Panc1 (cell line): Measurements from ENCODE around the gene DPEP1. TPM values are rescaled to one million over a fixed set of nuclear protein-coding genes. Genes with fewer than 3 reads are reported as not detected.

ENCODE experiments used
- ATAC-seq: fragments of 200-7000 bp; cut with Tn5 transposase; 2 replicates; pipeline ENCODE4 v1.9.1; 2020; ENCODE audit warnings: mild to moderate bottlenecking, moderate library complexity
- BruUV-seq: library from RNA; stranded (reverse); fragments of 400-500 nt; replicated peaks from 2 replicates; lab custom pipeline; 2021; lab: Mats Ljungman, UMichigan
- CTCF ChIA-PET: fragments of 300-600 bp; sonication (Branson Sonifier 250); formaldehyde crosslinking; loops from one replicate; lab custom pipeline; 2022; ENCODE audit warnings: antibody characterized with exemption; lab: Charles Lee
- POLR2A ChIA-PET: fragments of 300-600 bp; sonication (Branson Sonifier 250); formaldehyde crosslinking; loops from one replicate; lab custom pipeline; 2022; ENCODE audit warnings: antibody characterized with exemption; lab: Charles Lee
- DNase-seq: peaks from one replicate; pipeline ENCODE4 v3.0.0-alpha.2; 2010; ENCODE audit warnings: low read depth, low spot score
- H3K27ac ChIP-seq: 2 replicates; pipeline ENCODE4 v1.5.1; 2011; ENCODE audit warnings: mild to moderate bottlenecking, low read length, inconsistent platforms
- H3K27me3 ChIP-seq: fragments of 200-500 bp; sonication (Bioruptor generic); 2 replicates; pipeline ENCODE4 v1.6.0; 2014; ENCODE audit warnings: low read length, inconsistent platforms; ENCODE audit not compliant: control insufficient read depth, insufficient read depth
- H3K36me3 ChIP-seq: fragments of 200-500 bp; sonication (Bioruptor generic); 2 replicates; pipeline ENCODE4 v1.5.1; 2014; ENCODE audit warnings: inconsistent platforms, mild to moderate bottlenecking, low read length, moderate library complexity; ENCODE audit not compliant: control insufficient read depth, insufficient read depth
- H3K4me1 ChIP-seq: 2 replicates; pipeline ENCODE4 v1.5.1; 2011; ENCODE audit warnings: inconsistent platforms, mild to moderate bottlenecking, low read length, moderate library complexity; ENCODE audit not compliant: control insufficient read depth, insufficient read depth
- H3K4me3 ChIP-seq, 2 experiments: 2 replicates each; pipeline ENCODE4 v1.5.1; 2011 to 2012; ENCODE audit warnings: low read depth in 2 of 2, low read length in 2 of 2, mild to moderate bottlenecking in 2 of 2, inconsistent platforms in 1 of 2, moderate library complexity in 1 of 2
- H3K9me3 ChIP-seq: fragments of 200-500 bp; sonication (Bioruptor generic); 2 replicates; pipeline ENCODE4 v1.5.1; 2014; ENCODE audit warnings: low read depth, mild to moderate bottlenecking, inconsistent platforms, low read length, moderate library complexity; ENCODE audit not compliant: control insufficient read depth, insufficient read depth
- POLR2AphosphoS5 ChIP-seq: IDR thresholded peaks from 2 replicates; pipeline ENCODE4 v1.6.1; 2012; ENCODE audit warnings: mild to moderate bottlenecking, low read depth, low read length, moderate library complexity
- REST ChIP-seq, 2 experiments: IDR thresholded peaks; 2 replicates each; pipeline ENCODE4 v1.6.1; 2011 to 2012; ENCODE audit warnings: low read depth in 2 of 2, control low read depth in 1 of 2, low read length in 1 of 2, mild to moderate bottlenecking in 1 of 2, moderate library complexity in 1 of 2; ENCODE audit not compliant: insufficient read depth in 1 of 2
- SIN3A ChIP-seq: IDR thresholded peaks from 2 replicates; pipeline ENCODE4 v1.6.1; 2012; ENCODE audit warnings: low read depth, mild to moderate bottlenecking, low read length, moderate library complexity, borderline replicate concordance; ENCODE audit not compliant: insufficient read depth
- TCF7L2 ChIP-seq: IDR thresholded peaks from 2 replicates; pipeline ENCODE4 v1.6.1; 2011; ENCODE audit warnings: mild to moderate bottlenecking, low read depth, low read length, inconsistent platforms
- in situ Hi-C: cut with HindIII; loops from 2 replicates; pipeline ENCODE4 v1.10.0; 2016; ENCODE audit warnings: low sequenced_read_pairs, low pct_unique_long_range_greater_than_20kb
- intact Hi-C: fragments of 100-400 bp; cut with micrococcal nuclease; formaldehyde crosslinking; loops from one replicate; pipeline ENCODE4 v1.10.0; 2022; ENCODE audit not compliant: unreplicated experiment
- total RNA-seq: library from RNA; stranded (reverse); gene quantifications from one replicate; pipeline ENCODE4 v1.2.1, GENCODE V29; 2021; ENCODE audit not compliant: unreplicated experiment
- TF ChIP-seq, protein P1 (sequence below): fragments of 450-650 bp; IDR thresholded peaks from 2 replicates; pipeline ENCODE4 v1.5.1; 2017; ENCODE audit warnings: mild to moderate bottlenecking

DPEP1 gene
- total RNA-seq, 1 experiment from 2014 or later: 0.18 TPM

- H3K9me3 ChIP-seq: no peaks in the 10 kb centered on the region
- no TSS peak for BruUV-seq
- CTCF ChIA-PET: no interaction called here
- intact Hi-C loops: no loop called here
- POLR2A ChIA-PET: no interaction called here
- in situ Hi-C loops: no loop called here
- TF ChIP-seq TCF7L2: no peak
- TF ChIP-seq SIN3A: no peak
- TF ChIP-seq POLR2AphosphoS5: no peak
- TF ChIP-seq, protein P1, sequence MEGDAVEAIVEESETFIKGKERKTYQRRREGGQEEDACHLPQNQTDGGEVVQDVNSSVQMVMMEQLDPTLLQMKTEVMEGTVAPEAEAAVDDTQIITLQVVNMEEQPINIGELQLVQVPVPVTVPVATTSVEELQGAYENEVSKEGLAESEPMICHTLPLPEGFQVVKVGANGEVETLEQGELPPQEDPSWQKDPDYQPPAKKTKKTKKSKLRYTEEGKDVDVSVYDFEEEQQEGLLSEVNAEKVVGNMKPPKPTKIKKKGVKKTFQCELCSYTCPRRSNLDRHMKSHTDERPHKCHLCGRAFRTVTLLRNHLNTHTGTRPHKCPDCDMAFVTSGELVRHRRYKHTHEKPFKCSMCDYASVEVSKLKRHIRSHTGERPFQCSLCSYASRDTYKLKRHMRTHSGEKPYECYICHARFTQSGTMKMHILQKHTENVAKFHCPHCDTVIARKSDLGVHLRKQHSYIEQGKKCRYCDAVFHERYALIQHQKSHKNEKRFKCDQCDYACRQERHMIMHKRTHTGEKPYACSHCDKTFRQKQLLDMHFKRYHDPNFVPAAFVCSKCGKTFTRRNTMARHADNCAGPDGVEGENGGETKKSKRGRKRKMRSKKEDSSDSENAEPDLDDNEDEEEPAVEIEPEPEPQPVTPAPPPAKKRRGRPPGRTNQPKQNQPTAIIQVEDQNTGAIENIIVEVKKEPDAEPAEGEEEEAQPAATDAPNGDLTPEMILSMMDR: no peak
- no peak overlapping the region for H3K4me3 ChIP-seq
- ATAC-seq: no peak
- H3K4me1 ChIP-seq: peaks cover 7% of the 10 kb centered on the region
- no peaks in the 10 kb centered on the region for H3K36me3 ChIP-seq
- H3K27me3 ChIP-seq: no peaks in the 10 kb centered on the region
- H3K27ac ChIP-seq: no peak overlapping the region
- no peak for DNase-seq
These were observed 32.8 kb downstream of the DPEP1 start for GRCh38 chr16:89646270-89646669.

- ATAC-seq: no peak
- no peak overlapping the region for H3K27ac ChIP-seq
These were observed 33.5 kb downstream of the DPEP1 start for GRCh38 chr16:89646906-89647305.

More at GRCh38 chr16:89646906-89647305, 33.5 kb downstream of the DPEP1 start:
- Histone ChIP-seq H3K4me3 (no peak overlapping the region), H3K27me3 (no peaks in the 10 kb centered on the region), H3K9me3 (no peaks in the 10 kb centered on the region), H3K4me1 (peaks cover 2% of the 10 kb centered on the region), H3K36me3 (no peaks in the 10 kb centered on the region)
- in situ Hi-C loops (no loop called here), intact Hi-C loops (no loop called here)
- no peak for DNase-seq
- ChIA-PET CTCF (no interaction called here), POLR2A (no interaction called here)
- no TSS peak for BruUV-seq
- TF ChIP-seq TCF7L2 (no peak), REST (IDR thresholded peaks at IDR 0.05; ENCODE audit: insufficient read depth in 1 of 2, low read depth in 2 of 2, low read length in 1 of 2) (no peak)
- TF ChIP-seq, protein P1: no peak
